Measurements from ENCODE around the gene CCDC12. TPM values are rescaled to one million over a fixed set of nuclear protein-coding genes. Genes with fewer than 3 reads are reported as not detected.

The CCDC12 gene
- total and polyA plus RNA-seq, 8 donors = 34.7 to 57.9 (median 46.1) TPM

DNA sequence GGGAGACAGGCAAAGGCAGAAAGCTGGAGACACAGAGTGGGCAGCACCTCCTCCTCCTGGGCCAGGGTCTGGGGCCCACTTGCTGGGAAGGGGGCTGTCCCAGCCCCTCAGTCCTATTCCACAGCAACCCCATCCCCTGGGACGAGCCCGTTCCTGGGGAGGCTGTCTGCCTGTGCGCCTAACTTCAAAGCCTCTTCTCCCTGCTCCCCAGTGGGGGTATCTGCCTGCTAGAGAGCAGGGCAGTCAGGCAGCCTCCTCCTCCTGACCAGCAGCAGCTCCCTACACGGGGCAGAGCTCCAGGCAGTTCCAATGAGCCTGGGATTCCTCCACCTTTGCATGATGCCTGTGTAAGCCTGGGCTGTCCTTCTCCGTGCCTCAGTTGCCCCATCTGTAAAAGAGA, 92.1 kb downstream of the CCDC12 start:
- Histone ChIP-seq H3K4me3 (no peak overlapping the region), H3K27me3 (peaks cover 33 to 89% of the 10 kb centered on the region in 2 donors), H3K4me1 (peaks cover 7 to 26% of the 10 kb centered on the region in 2 donors), H3K9me3 (no peaks in the 10 kb centered on the region), H3K36me3 (no peaks in the 10 kb centered on the region), H3K27ac (no peak overlapping the region)
- ATAC-seq (no peak), DNase-seq (no peak)
- TF ChIP-seq, protein P1, sequence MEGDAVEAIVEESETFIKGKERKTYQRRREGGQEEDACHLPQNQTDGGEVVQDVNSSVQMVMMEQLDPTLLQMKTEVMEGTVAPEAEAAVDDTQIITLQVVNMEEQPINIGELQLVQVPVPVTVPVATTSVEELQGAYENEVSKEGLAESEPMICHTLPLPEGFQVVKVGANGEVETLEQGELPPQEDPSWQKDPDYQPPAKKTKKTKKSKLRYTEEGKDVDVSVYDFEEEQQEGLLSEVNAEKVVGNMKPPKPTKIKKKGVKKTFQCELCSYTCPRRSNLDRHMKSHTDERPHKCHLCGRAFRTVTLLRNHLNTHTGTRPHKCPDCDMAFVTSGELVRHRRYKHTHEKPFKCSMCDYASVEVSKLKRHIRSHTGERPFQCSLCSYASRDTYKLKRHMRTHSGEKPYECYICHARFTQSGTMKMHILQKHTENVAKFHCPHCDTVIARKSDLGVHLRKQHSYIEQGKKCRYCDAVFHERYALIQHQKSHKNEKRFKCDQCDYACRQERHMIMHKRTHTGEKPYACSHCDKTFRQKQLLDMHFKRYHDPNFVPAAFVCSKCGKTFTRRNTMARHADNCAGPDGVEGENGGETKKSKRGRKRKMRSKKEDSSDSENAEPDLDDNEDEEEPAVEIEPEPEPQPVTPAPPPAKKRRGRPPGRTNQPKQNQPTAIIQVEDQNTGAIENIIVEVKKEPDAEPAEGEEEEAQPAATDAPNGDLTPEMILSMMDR (IDR thresholded peaks at IDR 0.05) = no peak
- intact Hi-C loops (cut with DNase I) = no loop called here

DNA sequence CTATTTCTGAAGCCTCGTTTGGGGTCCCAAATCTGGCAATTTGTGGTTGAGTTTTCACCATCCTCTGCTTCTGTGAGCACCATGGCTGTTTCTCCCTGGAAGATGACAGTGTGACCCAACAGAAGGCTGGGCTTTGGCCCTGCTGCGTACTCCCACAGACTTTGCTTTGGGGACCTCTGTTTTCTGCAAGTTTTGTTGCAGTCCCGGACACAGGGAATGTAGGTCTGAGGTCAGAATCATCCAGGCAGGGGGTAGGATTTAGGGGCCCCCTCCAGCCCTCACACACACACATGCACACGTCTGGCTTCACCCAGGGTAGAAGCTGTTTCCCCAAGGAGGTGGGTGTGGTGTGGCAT, 92.7 kb downstream of the CCDC12 start:
- H3K27me3 ChIP-seq = peaks cover 33 to 84% of the 10 kb centered on the region in 2 donors
- ATAC-seq = no peak
- peak overlapping the region; percentile 44 to 47 for H3K4me3 ChIP-seq
- TF ChIP-seq, protein P1 (IDR thresholded peaks at IDR 0.05) = no peak
- H3K36me3 ChIP-seq = no peaks in the 10 kb centered on the region
- no peak overlapping the region for H3K27ac ChIP-seq
- DNase-seq = no peak
- intact Hi-C loops (cut with DNase I) = no loop called here
- peaks cover 7 to 26% of the 10 kb centered on the region in 2 donors for H3K4me1 ChIP-seq
- H3K9me3 ChIP-seq = no peaks in the 10 kb centered on the region

DNA sequence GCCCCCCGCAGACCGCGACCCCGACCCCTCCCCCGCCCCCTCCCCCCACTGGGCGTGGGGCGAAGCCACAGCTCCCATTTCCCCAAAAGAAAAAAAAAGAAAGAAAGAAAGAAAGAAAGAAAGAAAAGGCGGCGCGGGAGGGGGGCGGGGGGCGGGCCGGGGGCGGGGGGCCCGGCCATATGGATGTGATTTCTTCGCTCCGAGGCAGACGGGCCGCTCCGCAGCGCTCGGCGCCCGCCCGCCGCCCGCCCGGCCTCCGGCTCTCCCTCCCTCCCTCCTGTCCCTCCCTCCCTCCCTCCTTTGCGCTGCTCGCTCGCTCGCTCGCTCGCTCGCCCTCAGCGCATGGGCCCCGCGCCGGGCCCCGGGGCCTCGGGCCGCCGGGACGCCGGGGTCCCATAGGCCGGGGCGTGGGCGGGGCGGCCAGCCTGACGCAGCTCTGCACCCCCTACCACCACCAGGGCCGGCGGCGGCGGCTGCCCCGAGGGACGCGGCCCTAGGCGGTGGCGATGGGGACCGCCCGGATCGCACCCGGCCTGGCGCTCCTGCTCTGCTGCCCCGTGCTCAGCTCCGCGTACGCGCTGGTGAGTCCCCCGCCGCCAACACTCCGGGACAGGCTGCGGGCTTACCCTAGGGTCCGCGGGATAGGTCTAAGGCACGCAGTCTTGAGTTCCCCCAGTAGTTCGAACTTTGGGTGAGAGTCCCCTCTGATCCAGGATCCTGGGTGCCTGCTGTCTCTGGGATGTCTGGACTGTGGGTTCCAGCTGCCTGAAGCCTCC, 93.3 kb downstream of the CCDC12 start:
- Histone ChIP-seq H3K4me3 (peak overlapping the region; percentile 44 to 47), H3K9me3 (no peaks in the 10 kb centered on the region), H3K36me3 (no peaks in the 10 kb centered on the region), H3K27ac (no peak overlapping the region), H3K27me3 (peaks cover 33 to 79% of the 10 kb centered on the region in 2 donors), H3K4me1 (peaks cover 7 to 26% of the 10 kb centered on the region in 2 donors)
- DNase-seq (peak in 1 of 4 donors; percentile 79), ATAC-seq (peak; percentile 57)
- TF ChIP-seq, protein P1 (IDR thresholded peaks at IDR 0.05) = no peak
- intact Hi-C loops (cut with DNase I) = no loop called here

DNA sequence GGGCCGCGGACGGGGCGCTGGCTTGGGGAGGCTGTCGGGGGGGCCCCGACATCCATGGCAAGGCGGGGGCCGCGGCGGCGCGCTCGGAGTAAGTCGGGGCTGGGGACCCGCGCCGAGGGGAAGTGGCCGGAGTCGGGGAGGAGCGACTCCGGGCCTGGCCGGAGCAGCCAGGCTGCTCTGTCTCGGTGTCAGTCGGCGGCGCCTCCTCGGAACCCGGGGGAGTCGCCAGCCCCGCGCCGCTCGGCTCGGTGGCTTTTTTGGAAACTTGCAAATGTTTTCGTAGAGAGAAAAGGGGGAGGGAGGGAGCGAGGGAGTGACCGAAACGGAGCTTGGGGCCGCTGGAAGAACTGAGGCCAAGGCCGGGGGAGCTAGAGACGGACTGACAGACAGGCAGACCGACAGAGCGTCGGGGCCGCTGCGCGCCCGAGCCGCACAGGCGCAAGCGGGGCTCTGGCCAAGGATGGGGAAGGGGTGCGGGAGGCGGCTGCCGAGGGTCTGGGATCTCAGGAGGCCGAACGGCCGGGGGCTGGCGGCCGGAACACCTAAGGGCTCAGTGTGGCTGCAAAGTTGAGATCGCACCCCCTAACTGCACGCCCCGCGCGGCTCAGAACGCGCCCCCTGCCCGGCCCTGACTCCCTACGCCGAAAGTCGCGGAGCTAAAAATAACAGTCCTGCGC, 94.0 kb downstream of the CCDC12 start:
- peak overlapping the region; percentile 68 to 86 for H3K27ac ChIP-seq
- H3K27me3 ChIP-seq = peaks cover 33 to 78% of the 10 kb centered on the region in 2 donors

More for the DNA sequence above, 94.0 kb downstream of the CCDC12 start:
- Histone ChIP-seq H3K4me1 (peaks cover 7 to 26% of the 10 kb centered on the region in 2 donors), H3K36me3 (no peaks in the 10 kb centered on the region), H3K4me3 (peak overlapping the region; percentile 44 to 47), H3K9me3 (no peaks in the 10 kb centered on the region)
- intact Hi-C loops (cut with DNase I) = no loop called here
- peak; percentile 34 for ATAC-seq
- peak in 1 of 4 donors; percentile 57 for DNase-seq
- TF ChIP-seq, protein P1 (IDR thresholded peaks at IDR 0.05) = no peak
